ENCODE data around the gene RUNX2.
A peak's percentile ranks its signal among the peaks of the same experiment; 100 is the strongest.

The RUNX2 gene

DNA sequence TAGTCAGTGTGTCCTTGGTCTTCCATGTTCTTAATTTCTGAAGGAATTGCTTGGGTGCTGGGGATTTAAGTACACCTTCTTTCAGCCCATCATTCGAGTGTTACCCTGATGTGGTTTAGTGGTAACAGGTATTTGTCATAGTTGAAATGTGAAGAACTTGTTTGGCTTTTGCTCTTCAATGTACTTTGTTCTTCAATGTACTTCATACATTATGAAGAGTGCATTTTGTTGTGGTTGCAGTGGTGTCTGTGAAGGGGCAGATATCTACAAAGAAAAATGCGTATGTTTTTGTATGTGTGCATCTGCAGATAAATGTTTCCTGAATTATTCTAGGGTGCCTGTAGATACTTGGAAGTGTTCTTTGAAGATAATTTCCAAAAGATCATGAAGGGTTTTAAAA is 160.8 kb downstream of the RUNX2 start:
- Mint-ChIP-seq H3K36me3 (ENCODE audit: low read depth) (peaks cover 44% of the 10 kb centered on the region), H3K9me3 (no peaks in the 10 kb centered on the region), H3K27ac (peak overlapping the region; percentile 62), H3K4me3 (peak overlapping the region; percentile 40), H3K27me3 (ENCODE audit: low read depth) (no peaks in the 10 kb centered on the region), H3K4me1 (ENCODE audit: low read depth) (peaks cover 63% of the 10 kb centered on the region)
- no peak for DNase-seq (ENCODE audit: low spot score)

GRCh38 chr6:45491048-45491735 is 163.1 kb downstream of the RUNX2 start:
- no peak for DNase-seq (ENCODE audit: low spot score)
- Mint-ChIP-seq H3K9me3 (no peaks in the 10 kb centered on the region), H3K4me1 (ENCODE audit: low read depth) (peaks cover 70% of the 10 kb centered on the region), H3K27ac (no peak overlapping the region), H3K36me3 (ENCODE audit: low read depth) (peaks cover 49% of the 10 kb centered on the region), H3K27me3 (ENCODE audit: low read depth) (no peaks in the 10 kb centered on the region), H3K4me3 (no peak overlapping the region)

DNA sequence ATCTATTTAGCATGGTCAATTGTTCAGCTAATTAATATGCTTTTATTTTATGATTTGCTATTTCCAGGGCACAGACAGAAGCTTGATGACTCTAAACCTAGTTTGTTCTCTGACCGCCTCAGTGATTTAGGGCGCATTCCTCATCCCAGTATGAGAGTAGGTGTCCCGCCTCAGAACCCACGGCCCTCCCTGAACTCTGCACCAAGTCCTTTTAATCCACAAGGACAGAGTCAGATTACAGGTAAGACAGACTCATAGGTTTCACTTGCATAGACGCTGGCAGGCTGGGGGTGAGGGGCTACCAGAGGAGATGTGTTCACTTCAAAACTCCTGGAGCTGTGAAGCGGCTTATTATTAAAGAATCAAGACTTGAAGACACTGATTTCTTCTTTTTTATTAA is 163.7 kb downstream of the RUNX2 start:
- DNase-seq (ENCODE audit: low spot score), result no peak
- Mint-ChIP-seq H3K9me3 (no peaks in the 10 kb centered on the region), H3K27me3 (ENCODE audit: low read depth) (no peaks in the 10 kb centered on the region), H3K27ac (no peak overlapping the region), H3K4me1 (ENCODE audit: low read depth) (peaks cover 72% of the 10 kb centered on the region), H3K4me3 (no peak overlapping the region), H3K36me3 (ENCODE audit: low read depth) (peaks cover 54% of the 10 kb centered on the region)

- H3K9me3 Mint-ChIP-seq, result no peaks in the 10 kb centered on the region
- H3K27ac Mint-ChIP-seq, result peak overlapping the region; percentile 40
- H3K4me1 Mint-ChIP-seq (ENCODE audit: low read depth), result peaks cover 74% of the 10 kb centered on the region
- DNase-seq (ENCODE audit: low spot score), result no peak
- H3K36me3 Mint-ChIP-seq (ENCODE audit: low read depth), result peaks cover 63% of the 10 kb centered on the region
- peak overlapping the region; percentile 37 for H3K4me3 Mint-ChIP-seq
- H3K27me3 Mint-ChIP-seq (ENCODE audit: low read depth), result no peaks in the 10 kb centered on the region
These were observed 165.6 kb downstream of the RUNX2 start for GRCh38 chr6:45493761-45494160.

- DNase-seq (ENCODE audit: low spot score), result no peak
- H3K9me3 Mint-ChIP-seq, result no peaks in the 10 kb centered on the region
- no peaks in the 10 kb centered on the region for H3K27me3 Mint-ChIP-seq (ENCODE audit: low read depth)
- peak overlapping the region; percentile 58 for H3K4me3 Mint-ChIP-seq
- H3K4me1 Mint-ChIP-seq (ENCODE audit: low read depth), result peaks cover 68% of the 10 kb centered on the region
- H3K27ac Mint-ChIP-seq, result peak overlapping the region; percentile 80
- peaks cover 62% of the 10 kb centered on the region for H3K36me3 Mint-ChIP-seq (ENCODE audit: low read depth)
These were observed 166.4 kb downstream of the RUNX2 start for GRCh38 chr6:45494416-45495135.

GRCh38 chr6:45495429-45496084 is 167.4 kb downstream of the RUNX2 start:
- Mint-ChIP-seq H3K36me3 (ENCODE audit: low read depth) (peaks cover 58% of the 10 kb centered on the region), H3K4me1 (ENCODE audit: low read depth) (peaks cover 66% of the 10 kb centered on the region), H3K27ac (peak overlapping the region; percentile 80), H3K4me3 (peak overlapping the region; percentile 58), H3K9me3 (no peaks in the 10 kb centered on the region), H3K27me3 (ENCODE audit: low read depth) (no peaks in the 10 kb centered on the region)
- DNase-seq (ENCODE audit: low spot score), result no peak

- peak overlapping the region; percentile 80 for H3K27ac Mint-ChIP-seq
- H3K36me3 Mint-ChIP-seq (ENCODE audit: low read depth), result peaks cover 58% of the 10 kb centered on the region
- no peak for DNase-seq (ENCODE audit: low spot score)
- H3K4me1 Mint-ChIP-seq (ENCODE audit: low read depth), result peaks cover 64% of the 10 kb centered on the region
- H3K27me3 Mint-ChIP-seq (ENCODE audit: low read depth), result no peaks in the 10 kb centered on the region
- no peaks in the 10 kb centered on the region for H3K9me3 Mint-ChIP-seq
- peak overlapping the region; percentile 58 for H3K4me3 Mint-ChIP-seq
These were observed 167.9 kb downstream of the RUNX2 start for GRCh38 chr6:45496085-45496433.

DNA sequence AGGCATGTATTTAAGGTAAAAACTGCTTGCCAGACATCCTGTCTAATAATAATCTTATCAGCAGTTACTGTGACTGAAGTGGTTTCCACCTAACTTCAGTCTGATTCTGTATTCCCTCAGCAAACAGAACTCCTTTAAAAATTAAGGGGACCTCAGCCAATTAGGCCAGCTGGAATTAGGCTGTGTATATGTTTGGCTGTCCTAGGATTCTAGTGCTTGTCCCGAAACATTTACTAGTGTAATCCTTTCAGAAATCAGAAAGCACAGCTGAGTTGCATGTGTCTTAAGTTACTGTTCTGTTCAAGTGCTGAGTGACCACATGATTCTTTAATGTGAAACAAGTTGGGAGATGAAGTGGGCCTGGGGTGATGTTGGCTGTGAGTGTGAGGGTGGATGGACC is 170.5 kb downstream of the RUNX2 start:
- DNase-seq (ENCODE audit: low spot score), result no peak
- Mint-ChIP-seq H3K9me3 (no peaks in the 10 kb centered on the region), H3K27me3 (ENCODE audit: low read depth) (no peaks in the 10 kb centered on the region), H3K4me1 (ENCODE audit: low read depth) (peaks cover 71% of the 10 kb centered on the region), H3K36me3 (ENCODE audit: low read depth) (peaks cover 68% of the 10 kb centered on the region), H3K27ac (peak overlapping the region; percentile 60), H3K4me3 (no peak overlapping the region)

- Mint-ChIP-seq H3K27ac (no peak overlapping the region), H3K4me1 (ENCODE audit: low read depth) (peaks cover 73% of the 10 kb centered on the region), H3K36me3 (ENCODE audit: low read depth) (peaks cover 70% of the 10 kb centered on the region), H3K4me3 (no peak overlapping the region), H3K27me3 (ENCODE audit: low read depth) (no peaks in the 10 kb centered on the region), H3K9me3 (no peaks in the 10 kb centered on the region)
- no peak for DNase-seq (ENCODE audit: low spot score)
These were observed 173.0 kb downstream of the RUNX2 start for GRCh38 chr6:45500924-45501816.

DNA sequence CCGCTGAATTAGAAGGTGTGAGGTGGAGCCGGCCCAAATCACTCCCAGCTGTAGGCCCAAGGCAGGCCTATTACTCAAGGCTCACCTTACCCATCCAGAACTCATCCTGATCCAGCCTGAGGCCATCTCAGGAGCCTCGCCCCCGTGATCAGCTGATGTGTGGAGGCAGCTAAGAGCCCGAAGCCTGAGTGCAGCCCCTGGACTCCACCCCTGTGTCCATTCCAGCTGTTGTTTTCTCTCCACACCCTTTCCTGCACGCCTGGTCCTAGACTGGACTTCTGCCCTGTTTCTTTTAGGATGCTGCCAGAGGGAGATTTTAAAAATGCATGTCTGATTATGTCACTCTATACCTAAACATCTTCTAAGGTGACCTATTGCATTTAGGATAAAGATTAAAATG is 174.3 kb downstream of the RUNX2 start:
- H3K9me3 Mint-ChIP-seq, result no peaks in the 10 kb centered on the region
- no peak overlapping the region for H3K4me3 Mint-ChIP-seq
- H3K27ac Mint-ChIP-seq, result no peak overlapping the region
- DNase-seq (ENCODE audit: low spot score), result no peak
- peaks cover 70% of the 10 kb centered on the region for H3K36me3 Mint-ChIP-seq (ENCODE audit: low read depth)
- no peaks in the 10 kb centered on the region for H3K27me3 Mint-ChIP-seq (ENCODE audit: low read depth)
- H3K4me1 Mint-ChIP-seq (ENCODE audit: low read depth), result peaks cover 68% of the 10 kb centered on the region

GRCh38 chr6:45504947-45505346 is 176.8 kb downstream of the RUNX2 start:
- peaks cover 70% of the 10 kb centered on the region for H3K36me3 Mint-ChIP-seq (ENCODE audit: low read depth)
- no peaks in the 10 kb centered on the region for H3K27me3 Mint-ChIP-seq (ENCODE audit: low read depth)
- no peak for DNase-seq (ENCODE audit: low spot score)
- peaks cover 63% of the 10 kb centered on the region for H3K4me1 Mint-ChIP-seq (ENCODE audit: low read depth)
- H3K9me3 Mint-ChIP-seq, result no peaks in the 10 kb centered on the region
- no peak overlapping the region for H3K27ac Mint-ChIP-seq
- H3K4me3 Mint-ChIP-seq, result no peak overlapping the region

DNA sequence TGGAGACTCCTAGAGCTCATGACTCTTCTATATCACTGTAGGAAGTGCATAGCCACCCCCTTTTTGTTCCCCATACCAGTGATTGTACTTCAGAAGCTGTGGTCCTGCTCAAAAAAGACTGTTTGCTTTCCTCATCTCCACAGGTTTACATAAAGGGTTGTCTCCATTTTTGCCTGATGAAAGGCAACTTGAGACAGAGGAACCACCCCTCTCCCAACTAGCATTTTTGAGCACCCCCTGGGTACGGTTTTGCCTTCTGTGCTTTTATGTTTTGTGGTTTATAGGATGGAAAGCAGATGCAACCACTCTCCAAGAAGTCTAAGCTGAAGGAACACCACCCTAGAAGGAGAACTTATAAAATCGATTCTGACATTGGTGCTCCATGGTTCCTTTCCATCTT is 177.3 kb downstream of the RUNX2 start:
- Mint-ChIP-seq H3K4me3 (no peak overlapping the region), H3K27ac (no peak overlapping the region), H3K9me3 (no peaks in the 10 kb centered on the region), H3K4me1 (ENCODE audit: low read depth) (peaks cover 61% of the 10 kb centered on the region), H3K27me3 (ENCODE audit: low read depth) (no peaks in the 10 kb centered on the region), H3K36me3 (ENCODE audit: low read depth) (peaks cover 66% of the 10 kb centered on the region)
- DNase-seq (ENCODE audit: low spot score), result no peak

DNA sequence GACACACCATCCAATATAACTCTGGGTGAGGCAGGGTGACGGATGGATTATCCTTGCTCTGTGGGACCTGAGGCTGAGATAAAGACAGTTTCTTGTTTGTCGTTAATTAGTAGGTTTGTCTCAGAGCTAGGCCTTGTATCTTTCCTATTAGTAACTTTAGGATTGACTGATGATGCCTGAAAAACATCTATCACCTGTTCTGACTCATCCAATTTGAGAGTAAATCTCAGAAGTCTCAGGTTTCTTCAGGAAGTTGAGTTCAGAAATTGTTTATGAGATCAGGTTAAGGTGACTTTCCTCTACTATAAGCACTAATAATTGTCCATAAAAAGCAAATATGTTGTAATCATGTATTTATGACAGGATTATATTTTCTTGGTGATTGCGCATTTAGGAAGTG is 179.1 kb downstream of the RUNX2 start:
- Mint-ChIP-seq H3K27me3 (ENCODE audit: low read depth) (no peaks in the 10 kb centered on the region), H3K9me3 (no peaks in the 10 kb centered on the region), H3K27ac (no peak overlapping the region), H3K4me1 (ENCODE audit: low read depth) (peaks cover 53% of the 10 kb centered on the region), H3K4me3 (no peak overlapping the region), H3K36me3 (ENCODE audit: low read depth) (peaks cover 62% of the 10 kb centered on the region)
- DNase-seq (ENCODE audit: low spot score), result no peak
